GM23338 (cell line): ENCODE data around the gene CCDC188. TPM values are rescaled to one million over a fixed set of nuclear protein-coding genes. Genes with fewer than 3 reads are reported as not detected.

Experiments used
- ATAC-seq: fragments of 200-7000 bp; cut with Tn5 transposase; 3 replicates; pipeline ENCODE4 v1.9.1; 2020
- DNase-seq: peaks from one replicate; pipeline ENCODE4 v3.0.0-alpha.2; 2015; ENCODE audit warnings: low spot score
- H2AFZ ChIP-seq: fragments of 200-600 bp; sonication (generic); 2 replicates; pipeline ENCODE4 v1.8.0; 2016; ENCODE audit warnings: antibody characterized with exemption, mild to moderate bottlenecking, moderate library complexity
- H3F3A ChIP-seq: fragments of 200-600 bp; sonication (generic); replicated peaks from 2 replicates; pipeline ENCODE4 v1.8.0; 2017; ENCODE audit warnings: antibody characterized with exemption, mixed run types, low read depth
- H3K27ac ChIP-seq: fragments of 200-600 bp; sonication (generic); 2 replicates; pipeline ENCODE4 v1.6.1; 2016; ENCODE audit warnings: low read depth
- H3K27me3 ChIP-seq: fragments of 200-600 bp; sonication (generic); 2 replicates; pipeline ENCODE4 v1.8.0; 2016; ENCODE audit warnings: mild to moderate bottlenecking, mixed run types, moderate library complexity; ENCODE audit not compliant: insufficient read depth
- H3K36me3 ChIP-seq: fragments of 200-600 bp; sonication (generic); 2 replicates; pipeline ENCODE4 v1.8.0; 2016; ENCODE audit warnings: mild to moderate bottlenecking; ENCODE audit not compliant: insufficient read depth
- H3K4me1 ChIP-seq: fragments of 200-600 bp; sonication (generic); 2 replicates; pipeline ENCODE4 v1.8.0; 2016; ENCODE audit warnings: mild to moderate bottlenecking, moderate library complexity; ENCODE audit not compliant: insufficient read depth
- H3K4me2 ChIP-seq: fragments of 200-600 bp; sonication (generic); 2 replicates; pipeline ENCODE4 v1.7.1; 2017; ENCODE audit warnings: mixed run types
- H3K4me3 ChIP-seq: fragments of 200-600 bp; sonication (generic); 2 replicates; pipeline ENCODE4 v1.6.1; 2016; ENCODE audit warnings: mixed run types
- H3K79me2 ChIP-seq: fragments of 200-600 bp; sonication (generic); replicated peaks from 2 replicates; pipeline ENCODE4 v1.8.0; 2017; ENCODE audit warnings: mild to moderate bottlenecking; ENCODE audit not compliant: insufficient read depth
- H3K9me2 ChIP-seq: fragments of 200-600 bp; sonication (generic); 2 replicates; pipeline ENCODE4 v1.8.0; 2017; ENCODE audit not compliant: insufficient read depth
- H4K20me1 ChIP-seq: fragments of 200-600 bp; sonication (generic); replicated peaks from 2 replicates; pipeline ENCODE4 v1.8.0; 2017; ENCODE audit warnings: mild to moderate bottlenecking; ENCODE audit not compliant: insufficient read depth
- H3K27ac Mint-ChIP-seq: 2 replicates; pipeline ENCODE4 v1.8.0; 2020; ENCODE audit warnings: inconsistent platforms, mild to moderate bottlenecking, moderate library complexity, mixed read lengths
- H3K27me3 Mint-ChIP-seq: 3 replicates; pipeline ENCODE4 v1.8.0; 2022; ENCODE audit warnings: low read depth, mild to moderate bottlenecking, moderate library complexity, mixed read lengths, inconsistent platforms; ENCODE audit not compliant: insufficient read depth, poor library complexity
- H3K36me3 Mint-ChIP-seq: 3 replicates; pipeline ENCODE4 v1.8.0; 2021; ENCODE audit warnings: low read depth, mild to moderate bottlenecking, inconsistent platforms, moderate library complexity, mixed read lengths
- H3K4me1 Mint-ChIP-seq: 3 replicates; pipeline ENCODE4 v1.8.0; 2020; ENCODE audit warnings: mild to moderate bottlenecking, inconsistent platforms, mixed read lengths
- H3K4me3 Mint-ChIP-seq: 3 replicates; pipeline ENCODE4 v1.8.0; 2021; ENCODE audit warnings: moderate library complexity, mild to moderate bottlenecking, inconsistent platforms, mixed read lengths
- H3K9me3 Mint-ChIP-seq: 3 replicates; pipeline ENCODE4 v1.8.0; 2020; ENCODE audit warnings: moderate library complexity, mild to moderate bottlenecking, inconsistent platforms, mixed read lengths
- EZH2phosphoT487 ChIP-seq: fragments of 200-600 bp; sonication (generic); IDR thresholded peaks from one replicate; pipeline ENCODE4 v1.8.1; 2018; ENCODE audit warnings: antibody characterized with exemption; ENCODE audit not compliant: unreplicated experiment
- JUNB ChIP-seq: IDR thresholded peaks from one replicate; pipeline ENCODE4 v1.6.1; 2016; ENCODE audit warnings: antibody characterized with exemption; ENCODE audit not compliant: unreplicated experiment
- NANOG ChIP-seq: IDR thresholded peaks from 2 replicates; pipeline ENCODE4 v1.6.1; 2016; ENCODE audit warnings: antibody characterized with exemption, borderline replicate concordance
- POLR2AphosphoS5 ChIP-seq: IDR thresholded peaks from 2 replicates; pipeline ENCODE4 v1.6.1; 2016; ENCODE audit warnings: antibody characterized with exemption, low read depth
- STAT1 ChIP-seq: IDR thresholded peaks from one replicate; pipeline ENCODE4 v1.6.1; 2016; ENCODE audit warnings: antibody characterized with exemption; ENCODE audit not compliant: unreplicated experiment
- ZNF331 ChIP-seq: fragments of 250-450 bp; sonication (Bioruptor Pico); IDR thresholded peaks from 2 replicates; pipeline ENCODE4 v1.5.0; 2020; ENCODE audit warnings: low read depth, mild to moderate bottlenecking, moderate library complexity
- ZNF462 ChIP-seq: fragments of 250-450 bp; sonication (Bioruptor Pico); IDR thresholded peaks from 2 replicates; pipeline ENCODE4 v1.5.0; 2020; ENCODE audit warnings: mild to moderate bottlenecking, moderate library complexity
- polyA plus RNA-seq: library from polyadenylated mRNA; unstranded; fragments of >200 nt; fragmentation: Nextera tagmentation; extraction: Ambion mirVana; gene quantifications from 2 replicates; pipeline ENCODE4 v1.2.1, GENCODE V29; 2016
- total RNA-seq: library from RNA; depleted of rRNA; stranded (reverse); fragments of >200 nt; shearing (Covaris generic); gene quantifications from 2 replicates; pipeline ENCODE4 v1.2.3, GENCODE V29; 2014
- TF ChIP-seq, protein P1 (sequence below): IDR thresholded peaks from 2 replicates; pipeline ENCODE4 v1.6.1; 2016; ENCODE audit warnings: antibody characterized with exemption
- TF ChIP-seq, protein P2 (sequence below), 2 experiments: fragments of 200-600 bp in 1 of 2; sonication (generic) in 1 of 2; conservative IDR thresholded peaks; 2 replicates each; pipeline versions ENCODE4 v1.5.1 to v1.6.1; 2016 to 2017; ENCODE audit warnings: antibody characterized with exemption in 2 of 2, low read depth in 2 of 2, mild to moderate bottlenecking in 2 of 2, moderate library complexity in 1 of 2

CCDC188 gene
- total and polyA plus RNA-seq, 2 experiments from 2014 or later: not detected

GRCh38 chr22:20106849-20107237, 44.0 kb downstream of the CCDC188 start (continued):
- no peak for TF ChIP-seq ZNF331 (CRISPR knock-in tag)
- TF ChIP-seq, protein P1, sequence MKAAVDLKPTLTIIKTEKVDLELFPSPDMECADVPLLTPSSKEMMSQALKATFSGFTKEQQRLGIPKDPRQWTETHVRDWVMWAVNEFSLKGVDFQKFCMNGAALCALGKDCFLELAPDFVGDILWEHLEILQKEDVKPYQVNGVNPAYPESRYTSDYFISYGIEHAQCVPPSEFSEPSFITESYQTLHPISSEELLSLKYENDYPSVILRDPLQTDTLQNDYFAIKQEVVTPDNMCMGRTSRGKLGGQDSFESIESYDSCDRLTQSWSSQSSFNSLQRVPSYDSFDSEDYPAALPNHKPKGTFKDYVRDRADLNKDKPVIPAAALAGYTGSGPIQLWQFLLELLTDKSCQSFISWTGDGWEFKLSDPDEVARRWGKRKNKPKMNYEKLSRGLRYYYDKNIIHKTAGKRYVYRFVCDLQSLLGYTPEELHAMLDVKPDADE: no peak

DNA sequence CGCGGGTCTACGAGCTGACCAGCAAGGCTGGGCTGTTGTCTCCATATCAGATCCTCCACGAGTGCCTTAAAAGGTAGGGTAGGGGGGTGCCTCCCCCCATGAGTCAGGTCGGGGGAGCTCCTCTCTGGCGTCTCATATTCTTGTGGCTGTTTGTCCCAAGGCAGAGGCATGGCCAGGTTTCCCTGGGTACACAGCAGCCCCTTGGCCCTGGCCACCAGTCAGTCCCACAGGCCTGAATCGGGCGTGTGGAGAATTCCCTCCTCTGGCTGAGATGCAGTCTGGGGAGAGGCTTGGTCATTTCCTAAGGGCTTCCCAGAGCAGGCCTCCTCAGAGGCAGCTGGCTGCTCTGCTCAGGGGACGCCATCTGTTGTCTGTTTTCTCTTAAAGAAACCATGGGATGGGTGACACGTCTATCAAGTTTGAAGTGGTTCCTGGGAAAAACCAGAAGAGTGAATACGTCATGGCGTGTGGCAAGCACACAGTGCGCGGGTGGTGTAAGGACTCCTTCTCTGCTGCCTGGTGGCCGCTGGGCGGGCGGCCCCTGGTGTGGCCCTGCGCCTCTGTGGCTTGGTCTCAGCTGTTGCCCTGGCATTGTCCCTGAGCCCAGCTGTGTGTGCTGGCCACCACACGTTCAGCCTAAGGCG, 44.5 kb downstream of the CCDC188 start:
- Mint-ChIP-seq H3K27ac (no peak overlapping the region), H3K4me1 (peaks cover 3% of the 10 kb centered on the region; the same call in 2 of the 3 replicates), H3K36me3 (peaks cover 88% of the 10 kb centered on the region), H3K9me3 (no peaks in the 10 kb centered on the region), H3K27me3 (peaks cover 29% of the 10 kb centered on the region), H3K4me3 (no peak overlapping the region)
- H4K20me1 ChIP-seq: peaks cover 48% of the 10 kb centered on the region
- no peak overlapping the region for H3K4me2 ChIP-seq
- H3K27me3 ChIP-seq: no peaks in the 10 kb centered on the region
- no peak overlapping the region for H3K4me3 ChIP-seq
- ATAC-seq (no peak), DNase-seq (no peak)
- peaks cover 25% of the 10 kb centered on the region for H3K79me2 ChIP-seq
- H3F3A ChIP-seq: peaks cover 27% of the 10 kb centered on the region
- H3K9me2 ChIP-seq: no peaks in the 10 kb centered on the region
- H3K27ac ChIP-seq: no peak overlapping the region
- TF ChIP-seq NANOG: no peak
- TF ChIP-seq STAT1: no peak
- no peak for TF ChIP-seq POLR2AphosphoS5
- no peak for TF ChIP-seq EZH2phosphoT487
- TF ChIP-seq ZNF462 (CRISPR knock-in tag): no peak
- TF ChIP-seq JUNB: no peak
- TF ChIP-seq, protein P2, sequence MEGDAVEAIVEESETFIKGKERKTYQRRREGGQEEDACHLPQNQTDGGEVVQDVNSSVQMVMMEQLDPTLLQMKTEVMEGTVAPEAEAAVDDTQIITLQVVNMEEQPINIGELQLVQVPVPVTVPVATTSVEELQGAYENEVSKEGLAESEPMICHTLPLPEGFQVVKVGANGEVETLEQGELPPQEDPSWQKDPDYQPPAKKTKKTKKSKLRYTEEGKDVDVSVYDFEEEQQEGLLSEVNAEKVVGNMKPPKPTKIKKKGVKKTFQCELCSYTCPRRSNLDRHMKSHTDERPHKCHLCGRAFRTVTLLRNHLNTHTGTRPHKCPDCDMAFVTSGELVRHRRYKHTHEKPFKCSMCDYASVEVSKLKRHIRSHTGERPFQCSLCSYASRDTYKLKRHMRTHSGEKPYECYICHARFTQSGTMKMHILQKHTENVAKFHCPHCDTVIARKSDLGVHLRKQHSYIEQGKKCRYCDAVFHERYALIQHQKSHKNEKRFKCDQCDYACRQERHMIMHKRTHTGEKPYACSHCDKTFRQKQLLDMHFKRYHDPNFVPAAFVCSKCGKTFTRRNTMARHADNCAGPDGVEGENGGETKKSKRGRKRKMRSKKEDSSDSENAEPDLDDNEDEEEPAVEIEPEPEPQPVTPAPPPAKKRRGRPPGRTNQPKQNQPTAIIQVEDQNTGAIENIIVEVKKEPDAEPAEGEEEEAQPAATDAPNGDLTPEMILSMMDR (conservative IDR thresholded peaks at IDR 0.05; ENCODE audit: low read depth in 2 of 2): no peak
- no peak overlapping the region for H2AFZ ChIP-seq
- H3K36me3 ChIP-seq: peaks cover 23% of the 10 kb centered on the region
- H3K4me1 ChIP-seq: no peaks in the 10 kb centered on the region
